SH-SY5Y (cell line): ENCODE data around the gene CRYBB2.

Experiments used
- GATA2 ChIP-seq: IDR thresholded peaks from 2 replicates; pipeline ENCODE4 v1.6.1; 2011; ENCODE audit warnings: mild to moderate bottlenecking, low read depth, low read length
- GATA3 ChIP-seq: IDR thresholded peaks from 2 replicates; pipeline ENCODE4 v1.6.1; 2011; ENCODE audit warnings: low read depth, mild to moderate bottlenecking, low read length, moderate library complexity

The CRYBB2 gene

GRCh38 chr22:25192406-25192805 is 27.0 kb upstream of the CRYBB2 start:
- TF ChIP-seq GATA2: no peak
- TF ChIP-seq GATA3: no peak

DNA sequence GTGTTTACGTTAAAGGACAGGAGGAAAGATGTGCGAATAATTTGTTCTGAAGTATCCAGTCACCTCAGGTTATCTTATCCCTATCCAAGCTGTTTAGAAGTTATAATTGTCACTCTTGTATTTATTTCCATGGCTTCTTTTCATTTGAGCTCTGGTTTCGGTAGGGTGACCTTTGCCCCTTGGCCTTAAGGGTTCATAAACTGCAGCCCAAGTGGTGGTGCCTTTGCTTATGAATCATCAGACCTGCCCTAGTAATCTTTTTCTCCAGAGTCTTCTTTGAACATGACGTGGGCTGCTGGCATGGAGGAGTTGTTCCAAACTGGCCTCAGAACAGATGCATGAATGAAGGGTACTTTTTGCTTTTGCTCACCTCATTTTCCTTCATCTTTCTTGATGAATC is 26.3 kb upstream of the CRYBB2 start:
- no peak for TF ChIP-seq GATA3
- TF ChIP-seq GATA2: no peak

GRCh38 chr22:25193548-25193947 is 25.9 kb upstream of the CRYBB2 start:
- TF ChIP-seq GATA3: no peak
- no peak for TF ChIP-seq GATA2

- no peak for TF ChIP-seq GATA2
- TF ChIP-seq GATA3: no peak
Observed at GRCh38 chr22:25196326-25196725, 23.1 kb upstream of the CRYBB2 start.

GRCh38 chr22:25197340-25197739 is 22.1 kb upstream of the CRYBB2 start:
- no peak for TF ChIP-seq GATA3

DNA sequence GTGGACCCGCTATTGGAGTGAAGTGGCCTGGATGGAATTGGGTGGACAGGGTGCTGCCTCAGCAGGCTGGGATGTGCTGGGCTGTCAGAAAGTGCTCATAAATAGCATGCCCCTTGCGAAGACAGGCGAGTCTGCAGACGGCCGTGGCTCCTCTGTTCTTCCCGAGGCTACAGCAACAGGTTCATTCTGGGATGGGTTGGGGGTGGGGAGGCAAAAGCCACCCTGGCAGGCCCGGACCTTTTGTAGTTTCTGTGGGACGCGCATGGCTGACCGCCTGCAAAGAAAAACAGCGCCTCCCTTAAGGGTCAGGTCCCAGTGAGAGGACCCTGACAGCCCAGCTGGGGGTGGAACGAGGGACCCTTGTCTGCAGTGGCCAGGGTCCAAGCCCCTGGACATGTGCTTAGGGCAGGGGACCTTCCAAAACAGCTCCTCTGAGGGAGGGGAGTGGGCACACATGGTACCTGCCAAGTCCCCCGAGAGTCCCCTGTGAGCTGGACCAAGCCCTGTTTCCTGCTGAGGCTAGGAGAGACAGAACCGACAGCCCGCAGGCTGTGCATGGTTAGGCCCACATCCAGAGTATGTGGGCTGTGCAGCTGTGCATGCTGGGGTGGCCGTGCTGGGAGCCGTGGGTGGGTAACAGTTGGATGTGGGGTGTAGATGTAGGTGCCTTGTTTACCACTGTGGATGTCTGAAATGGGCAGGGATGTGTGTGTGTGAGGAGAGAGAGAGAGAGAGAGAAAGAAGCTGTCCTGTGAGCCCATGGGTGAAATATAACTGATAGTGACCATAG is 19.5 kb upstream of the CRYBB2 start, which contains the start of gene CRYBB3:
TSS of gene CRYBB3 (plus strand) at position 128 of the 790 bp plus-strand sequence. CDS start 1,539 bp downstream, outside the sequence.
- no peak for TF ChIP-seq GATA3
- TF ChIP-seq GATA2: no peak

GRCh38 chr22:25200967-25201366 is 18.5 kb upstream of the CRYBB2 start:
- TF ChIP-seq GATA2: no peak
- TF ChIP-seq GATA3: no peak

- TF ChIP-seq GATA3: no peak
- no peak for TF ChIP-seq GATA2
Observed at GRCh38 chr22:25201557-25202273, 17.7 kb upstream of the CRYBB2 start.

DNA sequence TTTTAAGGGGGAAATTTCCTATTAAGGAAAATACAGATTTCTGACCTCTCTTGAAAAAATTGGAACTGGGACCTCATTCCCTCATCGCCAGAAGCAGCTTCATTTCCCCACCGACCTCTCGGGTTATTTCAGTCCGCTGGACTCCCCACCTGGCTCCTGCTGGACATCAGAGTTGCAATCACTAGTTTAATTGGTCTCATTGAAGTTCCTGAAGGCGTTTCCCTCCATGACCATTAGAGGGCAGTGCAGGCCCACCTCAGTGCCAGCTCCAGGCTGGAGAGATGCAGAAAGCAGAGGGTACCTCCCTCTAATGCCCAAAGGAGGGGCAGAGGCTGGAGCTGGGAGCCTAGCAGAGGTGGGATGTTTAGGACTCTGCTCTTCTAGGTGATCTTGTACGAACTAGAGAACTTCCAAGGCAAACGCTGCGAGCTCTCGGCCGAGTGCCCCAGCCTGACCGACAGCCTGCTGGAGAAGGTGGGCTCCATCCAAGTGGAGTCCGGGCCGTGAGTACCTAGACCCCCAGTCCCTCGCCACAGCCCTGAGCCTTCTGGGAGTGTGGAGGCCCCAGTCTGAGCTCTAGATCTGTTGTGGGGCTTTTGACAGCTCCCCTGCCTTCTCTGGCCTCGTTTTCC is 17.0 kb upstream of the CRYBB2 start:
- no peak for TF ChIP-seq GATA3
- TF ChIP-seq GATA2: no peak

- TF ChIP-seq GATA2 (no peak), GATA3 (no peak)
Observed at GRCh38 chr22:25203082-25203481, 16.4 kb upstream of the CRYBB2 start.

DNA sequence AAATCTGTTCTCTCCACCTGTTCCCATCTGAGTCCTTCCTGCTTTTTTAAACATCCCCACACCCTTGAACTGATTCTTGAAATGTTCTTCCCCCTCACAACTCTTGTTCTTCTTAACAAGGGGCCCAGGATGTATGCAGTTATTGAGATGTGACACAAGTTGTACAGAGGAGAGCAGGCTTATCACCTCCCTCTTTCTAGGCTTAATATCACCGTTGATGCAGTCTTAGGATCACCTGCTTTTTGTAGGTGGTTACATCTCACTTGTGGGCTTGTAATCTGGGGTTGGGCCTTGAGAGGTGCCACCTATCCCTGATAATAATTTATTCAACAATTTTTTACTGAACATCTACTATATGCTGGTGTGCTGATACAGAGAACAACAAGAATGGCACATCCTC is 13.6 kb upstream of the CRYBB2 start:
- TF ChIP-seq GATA2: no peak
- TF ChIP-seq GATA3: no peak

GRCh38 chr22:25206998-25207397 is 12.4 kb upstream of the CRYBB2 start:
- no peak for TF ChIP-seq GATA2
- no peak for TF ChIP-seq GATA3

DNA sequence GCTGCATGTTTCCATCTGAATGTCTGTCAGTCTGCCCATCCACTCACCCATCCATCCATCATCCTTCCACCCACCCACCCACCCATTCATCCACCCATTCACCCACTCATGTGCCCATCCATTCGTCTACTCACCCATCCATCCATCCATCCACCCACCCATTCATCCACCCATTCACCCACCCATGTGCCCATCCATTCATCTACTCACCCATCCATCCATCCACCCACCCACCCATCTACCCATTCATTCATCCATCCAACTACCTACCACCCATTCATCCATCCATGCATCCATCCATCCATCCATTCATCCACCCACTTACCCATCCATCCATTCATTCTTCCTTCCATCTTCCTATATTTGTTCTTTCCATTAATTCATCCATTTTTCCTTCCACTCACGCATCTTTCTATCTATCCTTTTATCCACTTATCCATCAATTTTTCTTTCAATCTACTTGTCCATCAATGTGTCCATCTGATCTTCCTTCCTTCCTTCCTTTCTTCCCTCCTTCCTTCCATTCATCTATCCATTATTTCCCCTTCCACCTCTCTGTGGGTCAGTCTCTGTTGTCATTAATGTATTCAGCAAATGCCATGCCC is 11.8 kb upstream of the CRYBB2 start:
- TF ChIP-seq GATA2 (no peak), GATA3 (no peak)

- no peak for TF ChIP-seq GATA2
- TF ChIP-seq GATA3: no peak
Observed at GRCh38 chr22:25208328-25208727, 11.1 kb upstream of the CRYBB2 start.

DNA sequence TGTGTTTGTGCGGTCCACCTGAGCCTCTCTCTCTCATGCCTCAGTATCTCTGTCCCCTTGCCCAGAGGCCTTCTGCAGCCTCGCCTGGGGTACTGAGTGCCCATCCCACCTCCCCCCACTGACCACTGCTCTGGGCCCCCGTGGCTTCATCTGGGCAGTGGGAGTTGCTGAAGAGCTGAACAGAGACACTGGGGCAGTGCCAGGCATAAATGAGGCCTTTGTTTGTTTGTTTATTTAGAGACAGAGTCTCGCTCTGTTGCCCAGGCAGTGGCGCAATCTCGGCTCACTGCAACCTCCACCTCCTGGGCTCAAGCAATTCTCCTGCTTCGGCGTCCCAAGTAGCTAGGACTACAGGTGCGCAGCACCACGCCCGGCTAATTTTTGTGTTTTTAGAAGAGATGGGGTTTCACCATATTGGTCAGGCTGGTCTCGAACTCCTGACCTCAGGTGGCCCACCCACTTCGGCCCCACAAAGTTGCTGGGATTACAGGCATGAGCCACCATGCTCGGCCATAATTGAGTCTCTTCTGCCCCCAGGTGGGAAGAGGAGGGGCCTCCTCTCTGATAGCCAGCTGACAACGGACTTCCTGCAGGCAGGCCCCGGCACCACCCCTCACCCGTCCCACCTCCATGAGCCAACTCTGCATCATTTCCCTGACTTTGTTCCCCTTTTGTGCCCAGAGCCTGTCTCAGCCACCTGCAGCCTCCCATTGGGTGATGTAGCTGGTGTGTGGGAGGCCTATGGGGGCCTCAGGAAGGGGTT is 10.5 kb upstream of the CRYBB2 start:
- TF ChIP-seq GATA3: no peak
- no peak for TF ChIP-seq GATA2

GRCh38 chr22:25210793-25211192 is 8.6 kb upstream of the CRYBB2 start:
- TF ChIP-seq GATA2 (no peak), GATA3 (no peak)
